ENCODE measurements around the gene RABGAP1L.

- no peak for TF ChIP-seq POLR2AphosphoS5 (IDR thresholded peaks at IDR 0.05)
- TF ChIP-seq CTCF (IDR thresholded peaks at IDR 0.05), result no peak
- TF ChIP-seq POLR2A (IDR thresholded peaks at IDR 0.05; ENCODE audit: low read depth), result no peak
Measured at GRCh38 chr1:174296309-174296708, 137.0 kb downstream of the RABGAP1L start.
